Activated B cell treated with CpG ODN at 0.5 μM for 24 hours (primary cell): Measurements from ENCODE around the gene RPS6KA4. TPM values are rescaled to one million over a fixed set of nuclear protein-coding genes. Genes with fewer than 3 reads are reported as not detected.

Source experiments
- ATAC-seq: fragments of 200-7000 bp; cut with Tn5 transposase; one replicate; pipeline ENCODE4 v1.10.0; 2021; ENCODE audit warnings: low read depth, mild to moderate bottlenecking, moderate library complexity
- CTCF ChIA-PET: fragments of 350-600 bp; sonication (Branson Sonifier 250); formaldehyde crosslinking; loops from one replicate; lab custom pipeline; 2021; ENCODE audit warnings: antibody characterized with exemption; lab: Charles Lee
- POLR2A ChIA-PET: fragments of 350-600 bp; sonication (Branson Sonifier 250); formaldehyde crosslinking; loops from one replicate; lab custom pipeline; 2021; ENCODE audit warnings: antibody characterized with exemption; lab: Charles Lee
- DNase-seq: peaks from one replicate; pipeline ENCODE4 v3.0.0; 2022
- H3K27ac Mint-ChIP-seq: one replicate; pipeline ENCODE4 v1.8.0; 2020; ENCODE audit warnings: mixed read lengths
- H3K27me3 Mint-ChIP-seq: one replicate; pipeline ENCODE4 v1.8.0; 2021; ENCODE audit warnings: mixed read lengths
- H3K36me3 Mint-ChIP-seq: one replicate; pipeline ENCODE4 v1.8.0; 2021; ENCODE audit warnings: low read depth, mixed read lengths
- H3K4me1 Mint-ChIP-seq: one replicate; pipeline ENCODE4 v1.8.0; 2021; ENCODE audit warnings: mixed read lengths
- H3K4me3 Mint-ChIP-seq: one replicate; pipeline ENCODE4 v1.8.0; 2020; ENCODE audit warnings: mild to moderate bottlenecking, mixed read lengths
- H3K9me3 Mint-ChIP-seq: one replicate; pipeline ENCODE4 v1.8.0; 2020; ENCODE audit warnings: mixed read lengths
- CTCF ChIP-seq: fragments of 200-600 bp; IDR thresholded peaks from one replicate; pipeline ENCODE4 v1.8.0; 2022; ENCODE audit warnings: antibody characterized with exemption, mild to moderate bottlenecking
- intact Hi-C: fragments of 100-400 bp; cut with micrococcal nuclease; formaldehyde crosslinking; loops from one replicate; pipeline ENCODE4 v1.15.1; 2024
- total RNA-seq: library from RNA; stranded (reverse); gene quantifications from 2 replicates; pipeline ENCODE4 v1.2.3, GENCODE V29; 2022

Gene RPS6KA4
- total RNA-seq, 1 donor from 2014 or later, result 22.6 TPM

DNA sequence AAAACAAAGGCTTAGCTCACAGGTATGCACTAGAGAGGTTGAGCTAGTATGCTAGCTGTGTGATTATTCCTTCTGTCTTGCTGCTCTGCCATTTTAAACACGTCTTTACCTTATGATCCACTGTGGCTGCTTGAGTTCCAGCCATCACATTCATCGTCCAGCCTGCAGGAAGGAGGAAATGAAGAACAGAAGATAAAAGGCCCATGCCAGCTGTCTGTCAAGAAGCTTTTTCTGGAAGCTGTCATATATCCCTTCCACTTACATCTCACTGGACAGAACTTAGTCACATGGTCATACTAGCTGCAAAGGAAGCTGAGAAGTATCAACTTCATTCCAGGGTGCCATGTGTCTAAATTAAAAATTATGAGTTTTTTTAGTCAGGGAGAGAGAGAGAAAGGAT lies 31.6 kb upstream of the RPS6KA4 start:
- H3K4me1 Mint-ChIP-seq, result peaks cover 11% of the 10 kb centered on the region
- H3K9me3 Mint-ChIP-seq, result peaks cover 1% of the 10 kb centered on the region
- no peaks in the 10 kb centered on the region for H3K27me3 Mint-ChIP-seq
- DNase-seq (no peak), ATAC-seq (no peak)
- no peaks in the 10 kb centered on the region for H3K36me3 Mint-ChIP-seq
- no peak for TF ChIP-seq CTCF
- POLR2A ChIA-PET, result interaction anchor here (1.4 kb wide), 1 partner anchor 10 kb away, joined by 5 read pairs; the partner anchor contains the start of genes PRDX5 and TRMT112
- CTCF ChIA-PET, result interaction anchor here (1.5 kb wide), 1 partner anchor 9 kb away, joined by 7 read pairs; the partner anchor contains the start of gene PRDX5
- intact Hi-C loops, result no loop called here
- no peak overlapping the region for H3K27ac Mint-ChIP-seq
- no peak overlapping the region for H3K4me3 Mint-ChIP-seq

- Mint-ChIP-seq H3K27ac (no peak overlapping the region), H3K27me3 (no peaks in the 10 kb centered on the region)
- TF ChIP-seq CTCF, result no peak
These were observed 31.0 kb upstream of the RPS6KA4 start for GRCh38 chr11:64327993-64328392.

DNA sequence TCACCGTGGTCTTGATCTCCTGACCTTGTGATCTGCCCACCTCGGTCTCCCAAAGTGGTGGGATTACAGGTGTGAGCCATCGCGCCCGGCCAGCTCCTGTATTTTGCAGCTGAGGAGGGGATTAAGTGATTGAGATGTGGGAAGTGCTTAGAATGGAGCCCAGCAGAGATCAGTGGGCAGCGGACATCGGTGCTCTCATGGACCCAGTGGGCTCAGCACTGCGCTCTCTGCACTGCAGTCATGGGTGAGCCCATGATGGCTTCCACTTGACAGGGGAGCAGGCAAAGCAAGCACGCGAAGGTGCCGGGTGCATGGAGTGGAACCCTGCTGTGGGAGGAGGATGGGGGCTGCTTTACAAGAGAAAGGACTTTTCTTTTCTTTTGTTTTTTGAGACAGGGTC lies 28.1 kb upstream of the RPS6KA4 start:
- H3K36me3 Mint-ChIP-seq, result peaks cover 2% of the 10 kb centered on the region

More at GRCh38 chr11:64327993-64328392, 31.0 kb upstream of the RPS6KA4 start:
- ATAC-seq (no peak), DNase-seq (no peak)
- ChIA-PET POLR2A (interaction anchor here (0.7 to 1.4 kb wide), 2 partner anchors 10 to 346 kb away, joined by 5 to 7 read pairs; partner anchors contain the start of genes PRDX5 and TRMT112), CTCF (interaction anchor here (1.5 kb wide), 1 partner anchor 10 kb away, joined by 7 read pairs; the partner anchor contains the start of gene PRDX5)
- H3K36me3 Mint-ChIP-seq, result no peaks in the 10 kb centered on the region
- no peak overlapping the region for H3K4me3 Mint-ChIP-seq
- H3K9me3 Mint-ChIP-seq, result peaks cover 1% of the 10 kb centered on the region
- intact Hi-C loops, result no loop called here
- peaks cover 11% of the 10 kb centered on the region for H3K4me1 Mint-ChIP-seq

DNA sequence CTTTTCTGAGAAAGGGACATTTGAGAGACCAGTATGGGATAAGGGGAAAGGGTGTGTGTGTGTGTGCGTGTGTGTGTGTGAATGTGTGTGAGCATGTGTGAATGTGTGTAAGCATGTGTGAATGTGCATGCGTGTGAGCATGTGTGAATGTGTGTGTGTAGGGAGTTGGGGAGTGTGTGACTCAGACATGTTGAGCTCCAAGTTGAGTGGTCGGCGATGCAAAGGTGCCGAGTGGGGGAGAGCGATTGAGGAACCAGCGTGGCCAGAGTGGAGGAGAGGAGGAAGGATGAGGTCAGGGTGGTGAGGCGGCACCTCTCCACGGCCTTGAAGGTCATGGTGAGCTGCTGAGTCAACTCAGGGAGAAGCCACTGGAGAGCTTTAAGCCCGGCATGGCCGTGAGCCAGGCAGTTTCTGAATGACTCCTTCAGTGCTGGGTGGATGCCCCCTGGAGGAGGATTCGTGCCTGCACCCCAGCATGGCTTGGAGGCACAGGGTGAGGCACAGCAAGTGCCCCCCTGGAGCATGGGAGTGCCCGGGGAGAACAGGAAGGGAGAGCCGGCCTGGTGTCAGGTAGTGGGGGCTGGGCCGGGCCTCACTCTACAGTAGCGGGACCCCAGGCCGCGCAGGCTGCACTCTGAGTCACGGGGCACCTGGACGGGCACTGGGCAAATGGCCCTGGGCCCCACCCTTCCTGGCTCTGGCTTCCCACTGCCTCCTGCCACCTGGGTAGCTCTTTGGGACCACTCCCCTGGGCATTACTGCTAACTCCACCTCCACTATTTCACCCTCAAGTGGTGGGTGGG lies 27.2 kb upstream of the RPS6KA4 start:
- Mint-ChIP-seq H3K4me3 (peak overlapping the region; percentile 2), H3K27me3 (no peaks in the 10 kb centered on the region), H3K27ac (peak overlapping the region; percentile 5), H3K4me1 (peaks cover 35% of the 10 kb centered on the region), H3K9me3 (peaks cover under 1% of the 10 kb centered on the region), H3K36me3 (peaks cover 2% of the 10 kb centered on the region)
- peak; percentile 32 for ATAC-seq
- intact Hi-C loops, result loop anchor here (1.0 kb wide), 1 partner anchor 13 kb away; the partner anchor contains the start of gene PRDX5
- ChIA-PET CTCF (interaction anchor here (0.6 to 3.4 kb wide), 11 partner anchors 8 to 357 kb away, joined by 3 to 56 read pairs (median 6); partner anchors contain the start of genes CCDC88B, ESRRA, PRDX5 and TRMT112), POLR2A (interaction anchor here (0.5 to 3.1 kb wide), 7 partner anchors 9 to 90 kb away, joined by 5 to 77 read pairs (median 11); partner anchors contain the start of genes CCDC88B, ESRRA, FKBP2 and PRDX5)
- DNase-seq, result peak; percentile 52
- TF ChIP-seq CTCF, result no peak

More for the DNA sequence above, 28.1 kb upstream of the RPS6KA4 start:
- Mint-ChIP-seq H3K27ac (no peak overlapping the region), H3K4me1 (peaks cover 27% of the 10 kb centered on the region), H3K9me3 (peaks cover 1% of the 10 kb centered on the region), H3K27me3 (no peaks in the 10 kb centered on the region), H3K4me3 (no peak overlapping the region)
- CTCF ChIA-PET, result interaction anchor here (0.6 to 3.4 kb wide), 10 partner anchors 9 to 126 kb away, joined by 3 to 56 read pairs (median 6); partner anchors contain the start of genes CCDC88B, ESRRA, PRDX5 and TRMT112
- DNase-seq, result no peak
- POLR2A ChIA-PET, result interaction anchor here (0.8 to 3.1 kb wide), 4 partner anchors 10 to 89 kb away, joined by 5 to 77 read pairs (median 14); partner anchors contain the start of genes CCDC88B, FKBP2, PRDX5 and TRMT112
- TF ChIP-seq CTCF, result no peak
- no peak for ATAC-seq
- intact Hi-C loops, result loop anchor here (1.0 kb wide), 1 partner anchor 13 kb away; the partner anchor contains the start of gene PRDX5
